Measurements from ENCODE around the gene ELP5.
"Not testable (repeated sequence)": the region's sequence is repeated elsewhere in the genome, so short reads cannot be mapped to it uniquely, and the experiment has no call there.

ELP5 gene

DNA sequence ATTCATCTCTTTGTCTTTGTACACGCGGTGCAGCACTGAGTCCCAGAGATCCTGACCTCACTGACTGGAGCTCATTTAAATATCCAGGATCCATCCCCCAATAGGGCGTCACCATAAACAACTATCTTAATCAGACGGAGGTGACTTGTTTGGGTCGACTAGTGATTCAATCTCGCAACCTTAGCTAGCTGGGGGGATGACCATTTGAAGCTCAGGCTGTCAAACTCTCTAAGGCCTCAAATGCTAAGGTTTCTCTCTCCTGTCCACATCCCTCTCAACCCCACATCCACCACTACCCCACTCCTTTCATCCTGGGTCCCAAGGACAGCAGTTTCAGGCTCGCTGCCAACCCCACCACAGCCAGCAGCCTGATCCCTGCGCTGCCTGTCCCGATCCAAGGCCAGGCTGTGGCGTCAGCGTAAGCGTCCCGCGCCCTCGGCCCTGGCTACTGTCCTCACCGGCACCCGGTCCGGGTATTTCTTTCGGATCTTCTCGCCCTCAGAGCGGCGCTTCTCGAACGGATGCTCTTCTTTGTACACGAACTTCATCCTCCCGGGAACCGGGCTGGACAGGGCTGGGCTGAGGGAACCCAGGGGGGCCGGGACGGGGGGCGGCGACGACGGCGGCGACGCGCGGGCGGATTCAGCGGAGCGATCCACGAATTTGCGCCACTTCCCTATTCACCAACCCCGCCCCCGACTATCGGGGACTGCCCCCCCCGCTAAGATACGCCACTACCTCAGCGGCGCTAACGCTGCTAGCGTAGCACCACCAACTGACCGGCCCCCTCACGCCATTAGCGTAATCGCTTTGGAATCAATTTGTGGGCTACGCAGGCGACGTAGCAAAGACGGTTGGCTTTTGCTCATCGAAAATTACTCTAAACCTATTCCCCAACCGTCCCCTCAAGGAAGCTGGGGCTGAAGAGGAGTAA lies 10.0 kb upstream of the ELP5 start, which contains the start of gene GABARAP:
Gene GABARAP, minus strand, starts transcription at position 667 of the 934 bp plus-strand sequence. Its CDS starts 119 bp downstream, at position 548.
- TF ChIP-seq, protein P1, sequence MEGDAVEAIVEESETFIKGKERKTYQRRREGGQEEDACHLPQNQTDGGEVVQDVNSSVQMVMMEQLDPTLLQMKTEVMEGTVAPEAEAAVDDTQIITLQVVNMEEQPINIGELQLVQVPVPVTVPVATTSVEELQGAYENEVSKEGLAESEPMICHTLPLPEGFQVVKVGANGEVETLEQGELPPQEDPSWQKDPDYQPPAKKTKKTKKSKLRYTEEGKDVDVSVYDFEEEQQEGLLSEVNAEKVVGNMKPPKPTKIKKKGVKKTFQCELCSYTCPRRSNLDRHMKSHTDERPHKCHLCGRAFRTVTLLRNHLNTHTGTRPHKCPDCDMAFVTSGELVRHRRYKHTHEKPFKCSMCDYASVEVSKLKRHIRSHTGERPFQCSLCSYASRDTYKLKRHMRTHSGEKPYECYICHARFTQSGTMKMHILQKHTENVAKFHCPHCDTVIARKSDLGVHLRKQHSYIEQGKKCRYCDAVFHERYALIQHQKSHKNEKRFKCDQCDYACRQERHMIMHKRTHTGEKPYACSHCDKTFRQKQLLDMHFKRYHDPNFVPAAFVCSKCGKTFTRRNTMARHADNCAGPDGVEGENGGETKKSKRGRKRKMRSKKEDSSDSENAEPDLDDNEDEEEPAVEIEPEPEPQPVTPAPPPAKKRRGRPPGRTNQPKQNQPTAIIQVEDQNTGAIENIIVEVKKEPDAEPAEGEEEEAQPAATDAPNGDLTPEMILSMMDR (IDR thresholded peaks at IDR 0.05; ENCODE audit: insufficient read depth, low read depth, low read length, missing control alignments): no peak

DNA sequence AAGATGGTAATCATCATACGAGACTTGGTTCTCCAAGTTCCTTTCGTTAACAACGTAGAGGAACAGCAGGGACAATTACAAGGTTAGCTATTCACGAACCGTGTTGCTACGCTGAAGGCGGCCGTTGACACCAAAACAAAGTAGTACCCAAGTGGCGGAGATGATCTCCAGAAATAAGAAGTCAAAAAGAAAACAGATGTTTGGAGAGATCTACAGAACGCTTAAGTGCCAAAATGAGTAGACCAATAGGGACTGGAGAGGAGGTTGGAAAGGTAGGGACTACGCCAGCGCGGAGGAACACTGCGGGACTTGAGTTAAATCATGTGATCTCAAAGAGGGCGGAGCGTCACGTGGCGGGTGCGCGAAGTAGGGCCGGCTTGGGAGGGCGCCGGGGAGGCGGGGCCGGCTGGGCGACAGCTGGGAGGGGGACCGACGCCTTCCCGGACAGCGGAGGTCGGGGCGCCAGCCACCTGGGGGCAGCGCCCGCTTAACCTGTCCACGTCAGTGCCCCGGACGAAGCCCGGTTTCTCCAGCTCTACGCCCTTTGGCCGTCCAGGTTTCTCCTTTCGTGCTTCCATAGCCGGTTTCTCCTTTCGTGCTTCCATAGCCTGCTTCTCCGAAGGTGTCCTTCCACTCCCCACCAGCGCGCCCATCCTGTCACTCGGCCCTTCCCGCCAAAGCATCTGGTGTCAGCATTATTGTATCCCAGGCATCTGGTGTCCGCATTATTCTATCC lies 9.1 kb upstream of the ELP5 start:
- peak overlapping the region; percentile 96 for H3K4me3 ChIP-seq (ENCODE audit: low read length)
- DNase-seq (ENCODE audit: low read depth): peak; percentile 95
- TF ChIP-seq, protein P1 (IDR thresholded peaks at IDR 0.05; ENCODE audit: insufficient read depth, low read depth, low read length, missing control alignments): no peak

More for the DNA sequence above, 10.0 kb upstream of the ELP5 start, which contains the start of gene GABARAP:
- peak within 1 kb of the TSS; percentile 96 for H3K4me3 ChIP-seq (ENCODE audit: low read length)
- DNase-seq (ENCODE audit: low read depth): peak; percentile 89

DNA sequence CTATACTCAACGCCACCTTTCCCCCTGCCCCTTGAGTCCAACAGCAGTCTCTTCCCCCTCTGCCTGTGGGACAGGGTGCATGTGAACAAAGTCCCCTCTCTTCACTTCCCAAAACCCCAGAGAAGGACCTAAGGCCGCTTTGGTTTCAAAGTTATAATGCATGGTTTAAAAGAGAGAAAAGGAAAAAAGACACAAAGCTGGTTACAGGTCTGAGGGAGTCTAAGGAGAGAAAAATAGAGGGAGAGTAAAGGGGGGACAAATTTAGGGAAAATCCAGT lies 8.6 kb upstream of the ELP5 start:
- DNase-seq (ENCODE audit: low read depth): no peak
- TF ChIP-seq, protein P1 (IDR thresholded peaks at IDR 0.05; ENCODE audit: insufficient read depth, low read depth, low read length, missing control alignments): no peak
- H3K4me3 ChIP-seq (ENCODE audit: low read length): peak overlapping the region; percentile 96

DNA sequence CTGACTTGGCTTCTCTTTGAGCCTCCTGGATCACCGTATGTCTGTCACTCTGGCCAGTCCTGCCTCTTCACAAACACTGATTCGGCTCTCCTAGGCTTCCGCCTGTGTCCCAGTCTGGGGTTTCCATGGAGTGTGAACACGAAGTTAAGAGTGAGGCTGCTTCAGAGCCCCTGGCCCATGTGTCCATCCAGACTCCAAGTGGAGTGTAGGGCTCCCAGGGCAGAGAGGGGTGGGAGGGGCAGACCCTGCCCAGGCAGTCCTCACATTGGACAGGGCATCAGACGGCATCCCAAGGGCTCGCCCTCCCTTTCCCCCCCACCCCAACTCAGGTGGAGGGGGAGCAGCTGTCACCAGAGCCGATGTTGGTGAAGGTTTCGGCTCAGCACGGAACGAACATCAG lies 8.2 kb upstream of the ELP5 start:
- not testable (repeated sequence) for H3K4me3 ChIP-seq (ENCODE audit: low read length); DNase-seq (ENCODE audit: low read depth)

DNA sequence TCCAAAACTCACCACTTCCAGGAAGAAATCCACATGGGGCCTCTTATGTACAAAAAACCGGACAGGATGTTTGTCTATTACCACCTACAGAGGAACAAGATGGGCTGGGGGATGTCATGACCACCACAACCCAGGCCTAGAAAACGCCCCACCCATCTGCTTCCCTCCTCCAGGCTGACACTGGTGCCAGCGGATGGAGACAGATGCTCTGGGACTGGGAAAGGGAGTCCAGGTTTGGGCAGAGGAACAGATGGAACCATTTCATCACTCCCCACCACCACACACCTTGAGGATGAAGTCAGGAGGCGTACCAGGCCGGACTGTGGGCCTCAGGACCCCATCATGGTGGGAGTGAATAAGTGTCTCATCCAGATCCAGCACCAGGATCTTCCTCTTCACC lies 5.2 kb upstream of the ELP5 start:
- H3K4me3 ChIP-seq (ENCODE audit: low read length): no peak overlapping the region
- TF ChIP-seq, protein P1 (IDR thresholded peaks at IDR 0.05; ENCODE audit: insufficient read depth, low read depth, low read length, missing control alignments): no peak
- DNase-seq (ENCODE audit: low read depth): no peak

DNA sequence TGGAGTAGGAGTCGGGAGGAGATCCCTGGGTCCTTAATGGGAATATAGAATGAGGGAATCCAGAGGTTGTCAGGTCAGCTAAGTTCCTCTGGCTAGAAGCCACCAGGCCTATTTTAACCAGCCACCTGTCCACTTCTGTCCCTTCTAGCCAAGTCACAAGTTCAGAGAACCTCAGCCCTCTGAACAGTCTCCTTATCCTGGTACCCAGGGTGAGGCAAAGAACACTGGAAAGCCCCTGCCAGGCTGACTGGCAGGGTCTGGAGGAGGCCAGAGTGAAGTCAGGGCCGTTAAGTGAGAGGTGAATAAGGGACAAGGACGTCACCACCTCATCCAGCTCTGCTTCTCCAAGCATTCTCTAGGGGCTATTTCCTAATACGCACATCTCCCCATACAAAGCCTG lies 3.2 kb upstream of the ELP5 start:
- no peak for DNase-seq (ENCODE audit: low read depth)
- no peak overlapping the region for H3K4me3 ChIP-seq (ENCODE audit: low read length)
- TF ChIP-seq, protein P1 (IDR thresholded peaks at IDR 0.05; ENCODE audit: insufficient read depth, low read depth, low read length, missing control alignments): no peak

DNA sequence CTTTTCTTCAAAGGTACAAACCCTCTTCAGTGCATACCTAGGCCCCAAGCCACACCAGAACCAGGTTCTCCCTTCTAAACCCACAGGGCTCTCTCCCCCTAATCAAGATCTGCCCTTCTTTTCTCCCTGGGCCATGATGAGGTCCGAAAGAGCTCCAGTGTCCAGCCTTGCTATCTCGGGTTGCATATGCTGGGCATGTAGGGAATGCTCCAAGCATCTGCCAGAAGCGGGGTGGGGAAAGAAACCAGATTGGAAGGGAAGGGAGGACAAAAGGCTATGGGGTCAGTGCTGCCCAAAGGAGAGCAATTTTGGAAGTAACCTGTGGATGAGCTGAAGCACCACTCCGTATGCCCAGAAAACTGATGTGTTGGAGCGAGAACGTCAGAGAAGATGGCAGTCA lies 2.8 kb upstream of the ELP5 start:
- no peak for DNase-seq (ENCODE audit: low read depth)
- TF ChIP-seq, protein P1 (IDR thresholded peaks at IDR 0.05; ENCODE audit: insufficient read depth, low read depth, low read length, missing control alignments): no peak
- no peak overlapping the region for H3K4me3 ChIP-seq (ENCODE audit: low read length)

Data from epithelial cell of esophagus (primary cell).